Activated naive CD8-positive, alpha-beta T cell treated with anti-CD3 and anti-CD28 coated beads, Interleukin-2, amount 50 U/mL, for 24 hours (primary cell): Measurements from ENCODE around the gene CHAF1A.

ENCODE experiments used
- ATAC-seq: fragments of 150-1000 bp; cut with Tn5 transposase; one replicate; pipeline ENCODE4 v1.10.0; 2021
- DNase-seq: peaks from one replicate; pipeline ENCODE4 v3.0.0; 2021
- H3K27ac Mint-ChIP-seq: one replicate; pipeline ENCODE4 v1.8.0; 2021; ENCODE audit warnings: mild to moderate bottlenecking, mixed read lengths
- H3K27me3 Mint-ChIP-seq: one replicate; pipeline ENCODE4 v1.8.0; 2021; ENCODE audit warnings: mixed read lengths
- H3K36me3 Mint-ChIP-seq: one replicate; pipeline ENCODE4 v1.8.0; 2021; ENCODE audit warnings: low read depth, mixed read lengths
- H3K4me1 Mint-ChIP-seq: one replicate; pipeline ENCODE4 v1.8.0; 2021; ENCODE audit warnings: mixed read lengths
- H3K4me3 Mint-ChIP-seq: one replicate; pipeline ENCODE4 v1.8.0; 2021; ENCODE audit warnings: mild to moderate bottlenecking, moderate library complexity, mixed read lengths
- H3K9me3 Mint-ChIP-seq: one replicate; pipeline ENCODE4 v1.8.0; 2021; ENCODE audit warnings: mixed read lengths

The CHAF1A gene

DNA sequence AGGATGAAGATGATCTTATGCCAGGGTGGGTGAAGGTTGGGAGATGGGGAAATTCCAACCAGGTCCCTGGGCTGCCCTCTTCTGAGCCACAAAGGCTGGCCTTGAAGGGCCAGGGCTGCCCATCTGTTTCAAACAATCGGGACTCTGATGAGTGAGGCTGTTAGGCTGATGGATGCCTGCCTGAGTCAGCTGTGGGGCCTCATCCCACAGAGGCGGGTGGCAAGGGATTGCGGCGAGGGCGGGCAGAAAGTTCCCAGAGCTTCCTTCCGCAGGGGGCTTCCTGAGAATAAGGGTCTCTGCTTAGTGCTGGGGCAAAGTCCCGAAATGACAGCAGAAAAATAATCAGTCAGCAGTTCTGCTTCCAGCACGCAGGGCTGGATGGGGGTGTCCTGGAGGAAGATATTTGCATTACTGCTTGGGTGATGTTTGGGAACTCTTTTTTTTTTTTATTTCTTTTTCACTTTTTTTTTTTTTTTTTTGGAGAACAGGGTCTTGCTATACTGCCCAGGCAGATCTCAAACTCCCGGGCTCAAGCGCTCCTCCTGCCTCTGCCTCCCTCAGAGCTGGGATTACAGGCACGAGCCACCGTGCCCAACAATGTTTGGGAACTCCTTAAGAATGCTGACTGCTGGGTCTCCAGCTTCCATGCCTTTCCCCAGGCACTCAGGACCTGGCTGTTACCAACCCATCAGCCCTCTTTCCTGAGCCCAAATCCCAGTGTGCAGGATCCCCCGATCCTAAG lies 16.2 kb upstream of the CHAF1A start:
- Mint-ChIP-seq H3K27me3 (no peaks in the 10 kb centered on the region), H3K36me3 (peaks cover 3% of the 10 kb centered on the region), H3K9me3 (no peaks in the 10 kb centered on the region), H3K4me3 (no peak overlapping the region), H3K27ac (no peak overlapping the region), H3K4me1 (peaks cover 22% of the 10 kb centered on the region)
- ATAC-seq (no peak), DNase-seq (no peak)

DNA sequence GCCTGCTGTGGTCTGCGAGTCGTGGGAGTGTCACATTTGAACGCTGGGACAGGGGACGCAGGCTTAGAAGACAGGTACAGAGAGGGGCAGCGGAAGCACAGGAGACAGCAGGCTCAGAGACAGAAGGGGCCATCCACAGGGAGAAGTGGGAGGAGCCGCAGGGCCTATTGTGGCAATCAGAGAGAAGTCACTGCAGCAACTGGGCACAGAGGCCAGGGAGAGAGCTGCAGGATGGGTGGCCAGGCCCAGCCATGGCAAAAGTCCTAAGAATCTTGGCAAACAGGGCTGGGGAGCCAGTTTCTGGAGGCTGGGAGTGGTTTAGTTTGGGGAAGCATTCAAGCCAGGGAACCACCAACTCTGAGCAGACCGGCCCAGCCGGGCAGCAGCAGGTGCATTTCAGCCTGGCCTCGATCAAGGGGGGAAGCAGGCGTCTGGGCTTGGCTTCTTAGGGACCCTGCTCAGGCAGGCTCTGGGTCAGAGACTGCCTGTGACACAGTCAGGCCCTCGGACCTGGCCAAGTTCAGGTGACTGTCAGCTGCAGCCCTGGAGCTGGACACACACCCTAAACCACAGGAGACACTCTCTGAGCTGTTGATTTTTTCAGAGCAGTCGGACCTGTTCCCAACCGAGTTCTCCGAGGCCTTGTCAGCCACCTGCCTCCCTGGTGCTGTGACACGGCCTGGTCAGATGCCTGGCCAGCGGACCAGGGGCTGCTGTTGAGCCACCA lies 13.9 kb upstream of the CHAF1A start:
- Mint-ChIP-seq H3K4me3 (no peak overlapping the region), H3K9me3 (no peaks in the 10 kb centered on the region), H3K27me3 (no peaks in the 10 kb centered on the region), H3K4me1 (peaks cover 25% of the 10 kb centered on the region), H3K27ac (peak overlapping the region; percentile 26), H3K36me3 (peaks cover under 1% of the 10 kb centered on the region)
- DNase-seq (no peak), ATAC-seq (no peak)

DNA sequence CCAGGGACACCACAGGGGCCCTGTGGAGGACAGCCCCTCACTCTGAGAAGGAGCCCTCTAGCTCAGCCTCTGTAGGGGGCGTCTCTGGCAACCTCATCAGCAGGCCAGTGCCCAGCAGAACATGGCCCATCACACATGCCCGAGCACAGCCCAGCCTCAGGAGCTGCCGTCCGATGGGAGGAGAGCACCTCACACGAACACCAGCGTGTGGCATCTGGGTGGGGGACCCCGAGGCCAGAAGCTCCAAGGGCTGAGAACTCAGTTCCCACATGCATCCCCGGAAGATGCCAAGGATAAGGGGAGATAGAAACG lies 13.4 kb upstream of the CHAF1A start:
- ATAC-seq = no peak
- no peak overlapping the region for H3K27ac Mint-ChIP-seq
- no peak for DNase-seq
- H3K27me3 Mint-ChIP-seq = no peaks in the 10 kb centered on the region
- no peak overlapping the region for H3K4me3 Mint-ChIP-seq
- no peaks in the 10 kb centered on the region for H3K9me3 Mint-ChIP-seq
- peaks cover 2% of the 10 kb centered on the region for H3K36me3 Mint-ChIP-seq
- peaks cover 28% of the 10 kb centered on the region for H3K4me1 Mint-ChIP-seq

GRCh38 chr19:4389511-4390016 lies 12.9 kb upstream of the CHAF1A start:
- H3K4me1 Mint-ChIP-seq = peaks cover 32% of the 10 kb centered on the region
- ATAC-seq (no peak), DNase-seq (no peak)
- no peaks in the 10 kb centered on the region for H3K9me3 Mint-ChIP-seq
- H3K36me3 Mint-ChIP-seq = peaks cover 3% of the 10 kb centered on the region
- no peak overlapping the region for H3K27ac Mint-ChIP-seq
- no peaks in the 10 kb centered on the region for H3K27me3 Mint-ChIP-seq
- H3K4me3 Mint-ChIP-seq = no peak overlapping the region

GRCh38 chr19:4390017-4390566 lies 12.3 kb upstream of the CHAF1A start:
- Mint-ChIP-seq H3K27ac (peak overlapping the region; percentile 59), H3K4me3 (no peak overlapping the region), H3K9me3 (no peaks in the 10 kb centered on the region), H3K4me1 (peaks cover 36% of the 10 kb centered on the region), H3K27me3 (no peaks in the 10 kb centered on the region), H3K36me3 (peaks cover 7% of the 10 kb centered on the region)
- DNase-seq (no peak), ATAC-seq (no peak)

DNA sequence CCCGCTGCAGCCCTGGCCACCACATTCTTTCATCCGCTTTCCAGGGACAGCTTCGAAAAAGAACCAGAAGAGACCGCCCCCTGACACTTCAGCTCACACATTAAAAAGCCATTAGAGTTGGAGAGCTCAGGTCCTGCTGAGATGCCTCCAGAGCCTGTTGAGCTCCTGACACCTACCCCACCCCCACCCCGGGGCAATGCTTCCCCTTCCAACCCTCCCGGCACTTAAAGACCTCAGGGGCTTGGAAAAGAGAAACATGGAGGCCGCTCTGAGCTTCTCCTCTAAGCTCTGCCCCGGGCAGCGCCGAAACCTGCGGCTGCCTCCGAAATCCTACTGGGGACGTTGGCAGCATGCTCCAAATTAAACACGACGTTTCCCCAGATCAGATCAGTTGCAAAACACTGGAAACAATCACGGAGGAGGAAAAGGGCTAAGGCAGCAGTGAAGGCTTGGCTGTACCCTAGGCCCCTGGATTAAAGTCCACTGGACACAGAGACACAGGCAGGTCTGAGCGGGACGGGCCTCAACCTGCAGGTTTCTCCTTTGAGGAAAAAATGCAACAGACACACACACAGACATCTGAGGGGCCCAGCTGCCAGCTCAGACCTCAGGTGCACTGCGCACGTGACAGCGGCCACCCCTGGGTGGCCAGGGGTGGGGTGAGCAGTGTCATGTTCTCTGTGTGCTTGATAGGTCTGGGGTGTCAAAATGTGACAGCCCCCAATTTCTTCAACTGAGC lies 11.7 kb upstream of the CHAF1A start:
- H3K4me1 Mint-ChIP-seq = peaks cover 40% of the 10 kb centered on the region
- no peaks in the 10 kb centered on the region for H3K9me3 Mint-ChIP-seq
- H3K27me3 Mint-ChIP-seq = no peaks in the 10 kb centered on the region
- no peak overlapping the region for H3K4me3 Mint-ChIP-seq
- peaks cover 11% of the 10 kb centered on the region for H3K36me3 Mint-ChIP-seq
- H3K27ac Mint-ChIP-seq = no peak overlapping the region
- DNase-seq (no peak), ATAC-seq (no peak)

GRCh38 chr19:4391306-4391693 lies 11.1 kb upstream of the CHAF1A start:
- H3K4me3 Mint-ChIP-seq = no peak overlapping the region
- no peaks in the 10 kb centered on the region for H3K27me3 Mint-ChIP-seq
- H3K36me3 Mint-ChIP-seq = peaks cover 13% of the 10 kb centered on the region
- H3K4me1 Mint-ChIP-seq = peaks cover 42% of the 10 kb centered on the region
- no peaks in the 10 kb centered on the region for H3K9me3 Mint-ChIP-seq
- DNase-seq (no peak), ATAC-seq (no peak)
- H3K27ac Mint-ChIP-seq = no peak overlapping the region

- ATAC-seq (no peak), DNase-seq (no peak)
- peaks cover 19% of the 10 kb centered on the region for H3K36me3 Mint-ChIP-seq
- peaks cover 46% of the 10 kb centered on the region for H3K4me1 Mint-ChIP-seq
- no peak overlapping the region for H3K4me3 Mint-ChIP-seq
- H3K27me3 Mint-ChIP-seq = no peaks in the 10 kb centered on the region
- no peak overlapping the region for H3K27ac Mint-ChIP-seq
- no peaks in the 10 kb centered on the region for H3K9me3 Mint-ChIP-seq
Observed at GRCh38 chr19:4391701-4392483, 10.5 kb upstream of the CHAF1A start.

GRCh38 chr19:4393947-4394590 lies 8.4 kb upstream of the CHAF1A start:
- Mint-ChIP-seq H3K9me3 (no peaks in the 10 kb centered on the region), H3K27ac (no peak overlapping the region), H3K27me3 (no peaks in the 10 kb centered on the region), H3K4me1 (peaks cover 60% of the 10 kb centered on the region), H3K4me3 (no peak overlapping the region), H3K36me3 (peaks cover 24% of the 10 kb centered on the region)
- ATAC-seq (no peak), DNase-seq (no peak)

- Mint-ChIP-seq H3K4me3 (no peak overlapping the region), H3K36me3 (peaks cover 24% of the 10 kb centered on the region), H3K27ac (no peak overlapping the region), H3K27me3 (no peaks in the 10 kb centered on the region), H3K4me1 (peaks cover 56% of the 10 kb centered on the region), H3K9me3 (no peaks in the 10 kb centered on the region)
- ATAC-seq (no peak), DNase-seq (no peak)
Observed at GRCh38 chr19:4396949-4397783, 5.3 kb upstream of the CHAF1A start.

DNA sequence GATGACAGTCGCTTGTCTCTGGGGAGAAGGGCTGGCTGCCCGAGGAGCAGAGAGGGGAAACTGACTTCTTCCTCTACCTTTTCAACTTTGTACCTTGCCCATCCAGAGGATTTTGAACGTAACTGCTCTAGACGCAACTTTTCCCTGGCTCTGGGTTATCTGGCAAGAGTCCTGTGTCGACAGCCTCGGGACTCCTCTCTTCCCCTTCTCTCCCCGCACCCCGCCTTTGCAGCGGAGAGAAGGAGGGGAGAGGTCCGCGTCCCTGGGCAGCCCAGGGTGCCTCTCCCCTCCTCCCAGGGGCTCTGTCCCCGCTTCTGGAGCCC lies 2.7 kb upstream of the CHAF1A start:
- peak overlapping the region; percentile 83 for H3K27ac Mint-ChIP-seq
- peaks cover 29% of the 10 kb centered on the region for H3K36me3 Mint-ChIP-seq
- peaks cover 63% of the 10 kb centered on the region for H3K4me1 Mint-ChIP-seq
- no peaks in the 10 kb centered on the region for H3K27me3 Mint-ChIP-seq
- H3K4me3 Mint-ChIP-seq = peak overlapping the region; percentile 86
- H3K9me3 Mint-ChIP-seq = no peaks in the 10 kb centered on the region
- no peak for DNase-seq
- ATAC-seq = peak; percentile 4

DNA sequence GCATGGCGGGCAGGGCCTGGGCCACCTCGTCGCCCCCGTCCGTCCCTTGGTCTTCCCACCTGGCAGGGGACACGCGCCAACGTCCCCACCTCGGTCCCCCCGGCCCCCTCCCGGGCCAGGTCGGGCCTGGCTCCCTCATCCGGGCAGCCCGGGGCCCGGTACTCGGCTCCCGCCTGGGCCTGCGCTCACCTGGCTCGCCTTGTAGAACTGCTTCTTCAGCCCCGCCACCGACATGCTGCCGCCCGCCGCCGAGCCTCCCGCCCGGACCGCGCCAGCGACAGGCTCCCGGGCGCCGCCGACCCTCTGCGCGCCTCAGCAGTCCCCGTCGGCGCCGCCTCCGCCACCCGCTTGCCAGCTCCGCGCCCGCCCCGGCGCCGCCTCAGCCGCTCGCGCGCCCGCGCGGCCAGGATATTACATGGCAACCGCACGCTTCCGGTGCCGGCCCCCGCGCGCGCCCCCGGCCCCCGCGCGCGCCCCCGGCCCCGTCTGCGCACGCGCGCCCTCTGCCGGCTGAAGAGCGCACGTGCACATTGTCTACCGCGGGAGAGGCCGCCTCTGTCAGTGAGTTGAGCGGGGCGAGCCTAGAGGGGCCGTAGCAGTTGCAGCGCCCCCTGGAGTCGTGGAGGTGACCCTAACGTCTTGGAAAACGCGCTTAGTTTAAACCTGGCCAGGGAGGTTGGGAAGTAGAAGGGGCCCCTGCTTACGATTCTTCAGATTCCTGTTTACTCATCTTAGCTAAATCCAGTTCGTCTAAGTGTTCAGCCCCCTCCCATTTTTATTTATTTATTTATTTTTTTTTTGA lies 2.1 kb upstream of the CHAF1A start, which contains the start of gene SH3GL1:
SH3GL1 (minus strand) TSS at position 413 of the 802 bp plus-strand sequence; CDS start at position 234, 179 bp downstream.
- peak; percentile 93 for DNase-seq
- Mint-ChIP-seq H3K4me1 (peaks cover 62% of the 10 kb centered on the region), H3K27ac (peak within 1 kb of the TSS; percentile 94), H3K36me3 (peaks cover 28% of the 10 kb centered on the region), H3K4me3 (peak within 1 kb of the TSS; percentile 94), H3K9me3 (no peaks in the 10 kb centered on the region), H3K27me3 (no peaks in the 10 kb centered on the region)
- peak; percentile 63 for ATAC-seq
